ENCODE results near the gene GRID2.

- no peak for TF ChIP-seq POLR2A (IDR thresholded peaks at IDR 0.05)
- no peak for TF ChIP-seq CTCF (IDR thresholded peaks at IDR 0.05)
These were observed 343.1 kb downstream of the GRID2 start for GRCh38 chr4:92646826-92647225.

All from upper lobe of left lung (tissue), 4 donors.